T-helper 17 cell (primary cell): ENCODE data around the gene TRAPPC3. TPM values are rescaled to one million over a fixed set of nuclear protein-coding genes. Genes with fewer than 3 reads are reported as not detected.

ENCODE experiments used
- ATAC-seq: fragments of 150-1000 bp; cut with Tn5 transposase; 2 replicates; pipeline ENCODE4 v1.10.0; 2021; ENCODE audit warnings: mild to moderate bottlenecking, moderate library complexity
- DNase-seq, 3 donors: peaks; one replicate each; pipeline versions ENCODE4 v3.0.0 to v3.0.0-alpha.2; 2020 to 2021
- H3K9me3 ChIP-seq: one replicate; pipeline ENCODE4 v1.7.0; 2013; ENCODE audit warnings: low read length, mild to moderate bottlenecking; ENCODE audit not compliant: control insufficient read depth, poor library complexity, severe bottlenecking
- H3K27ac Mint-ChIP-seq: one replicate; pipeline ENCODE4 v1.8.0; 2022; ENCODE audit warnings: mild to moderate bottlenecking, moderate library complexity, mixed read lengths
- H3K27me3 Mint-ChIP-seq: one replicate; pipeline ENCODE4 v1.8.0; 2022; ENCODE audit warnings: mixed read lengths
- H3K36me3 Mint-ChIP-seq: one replicate; pipeline ENCODE4 v1.8.0; 2022; ENCODE audit warnings: low read depth, mixed read lengths
- H3K4me1 Mint-ChIP-seq: one replicate; pipeline ENCODE4 v1.8.0; 2022; ENCODE audit warnings: mild to moderate bottlenecking, mixed read lengths
- H3K4me3 Mint-ChIP-seq: one replicate; pipeline ENCODE4 v1.8.0; 2022; ENCODE audit warnings: mild to moderate bottlenecking, moderate library complexity, mixed read lengths
- total RNA-seq, 4 donors: library from RNA in 2 of 4; stranded (reverse) in 2 of 4; gene quantifications; one replicate each; pipeline ENCODE4 v1.2.3 and lab custom pipeline; 2022 to 2026

Gene TRAPPC3
- total RNA-seq, 2 donors from 2014 or later, result 35.0 to 37.8 TPM

- H3K4me1 Mint-ChIP-seq, result peaks cover 60% of the 10 kb centered on the region
Observed at GRCh38 chr1:36153476-36153875, 4.2 kb upstream of the TRAPPC3 start.

GRCh38 chr1:36151845-36152203 is 2.5 kb upstream of the TRAPPC3 start:
- no peak for ATAC-seq
- DNase-seq, result peak in 2 of 3 donors; percentile 50 to 51
- H3K27ac Mint-ChIP-seq, result peak overlapping the region; percentile 100
- H3K36me3 Mint-ChIP-seq, result peaks cover 3% of the 10 kb centered on the region
- peaks cover 58% of the 10 kb centered on the region for H3K4me1 Mint-ChIP-seq
- no peaks in the 10 kb centered on the region for H3K9me3 ChIP-seq
- H3K27me3 Mint-ChIP-seq, result no peaks in the 10 kb centered on the region
- H3K4me3 Mint-ChIP-seq, result peak overlapping the region; percentile 85

More at GRCh38 chr1:36153476-36153875, 4.2 kb upstream of the TRAPPC3 start:
- DNase-seq, result no peak
- no peaks in the 10 kb centered on the region for H3K9me3 ChIP-seq
- Mint-ChIP-seq H3K36me3 (peaks cover 3% of the 10 kb centered on the region), H3K4me3 (peak overlapping the region; percentile 50), H3K27ac (peak overlapping the region; percentile 100), H3K27me3 (no peaks in the 10 kb centered on the region)
- no peak for ATAC-seq

- Mint-ChIP-seq H3K27ac (peak overlapping the region; percentile 100), H3K4me1 (peaks cover 58% of the 10 kb centered on the region), H3K4me3 (peak overlapping the region; percentile 100), H3K36me3 (peaks cover 3% of the 10 kb centered on the region), H3K27me3 (no peaks in the 10 kb centered on the region)
- DNase-seq, result no peak
- no peak for ATAC-seq
- no peaks in the 10 kb centered on the region for H3K9me3 ChIP-seq
Observed at GRCh38 chr1:36151134-36151844, 2.0 kb upstream of the TRAPPC3 start.

- ATAC-seq, result peak; percentile 20
- no peaks in the 10 kb centered on the region for H3K9me3 ChIP-seq
- Mint-ChIP-seq H3K27me3 (no peaks in the 10 kb centered on the region), H3K4me1 (peaks cover 58% of the 10 kb centered on the region), H3K4me3 (peak overlapping the region; percentile 100), H3K36me3 (peaks cover 3% of the 10 kb centered on the region), H3K27ac (peak overlapping the region; percentile 100)
- peak; percentile 44 to 67 (median 56) for DNase-seq
Observed at GRCh38 chr1:36150296-36151133, 1.2 kb upstream of the TRAPPC3 start.

- DNase-seq (no peak), ATAC-seq (no peak)
- peaks cover 53% of the 10 kb centered on the region for H3K4me1 Mint-ChIP-seq
- H3K36me3 Mint-ChIP-seq, result peaks cover 3% of the 10 kb centered on the region
- H3K9me3 ChIP-seq, result no peaks in the 10 kb centered on the region
- H3K27me3 Mint-ChIP-seq, result no peaks in the 10 kb centered on the region
- peak overlapping the region; percentile 100 for H3K27ac Mint-ChIP-seq
- H3K4me3 Mint-ChIP-seq, result peak overlapping the region; percentile 100
Observed at GRCh38 chr1:36149973-36150295, 648 bp upstream of the TRAPPC3 start.

GRCh38 chr1:36148821-36149236 is 457 bp downstream of the TRAPPC3 start:
- Mint-ChIP-seq H3K4me3 (peak overlapping the region; percentile 100), H3K36me3 (peaks cover 3% of the 10 kb centered on the region), H3K27me3 (no peaks in the 10 kb centered on the region), H3K4me1 (peaks cover 47% of the 10 kb centered on the region), H3K27ac (peak overlapping the region; percentile 100)
- H3K9me3 ChIP-seq, result no peaks in the 10 kb centered on the region
- ATAC-seq, result no peak
- DNase-seq, result no peak

GRCh38 chr1:36144413-36144812 is 4.9 kb downstream of the TRAPPC3 start:
- DNase-seq, result no peak
- Mint-ChIP-seq H3K27me3 (no peaks in the 10 kb centered on the region), H3K27ac (peak overlapping the region; percentile 49), H3K4me1 (peaks cover 38% of the 10 kb centered on the region), H3K36me3 (peaks cover 5% of the 10 kb centered on the region), H3K4me3 (no peak overlapping the region)
- no peak for ATAC-seq
- H3K9me3 ChIP-seq, result no peaks in the 10 kb centered on the region

GRCh38 chr1:36143424-36143823 is 5.9 kb downstream of the TRAPPC3 start:
- DNase-seq, result no peak
- H3K36me3 Mint-ChIP-seq, result peaks cover 2% of the 10 kb centered on the region
- H3K4me3 Mint-ChIP-seq, result no peak overlapping the region
- peak overlapping the region; percentile 49 for H3K27ac Mint-ChIP-seq
- H3K9me3 ChIP-seq, result no peaks in the 10 kb centered on the region
- no peaks in the 10 kb centered on the region for H3K27me3 Mint-ChIP-seq
- ATAC-seq, result no peak
- peaks cover 30% of the 10 kb centered on the region for H3K4me1 Mint-ChIP-seq

GRCh38 chr1:36142121-36142520 is 7.2 kb downstream of the TRAPPC3 start:
- H3K27me3 Mint-ChIP-seq, result no peaks in the 10 kb centered on the region
- H3K27ac Mint-ChIP-seq, result no peak overlapping the region
- H3K4me3 Mint-ChIP-seq, result no peak overlapping the region
- no peak for DNase-seq
- peaks cover 4% of the 10 kb centered on the region for H3K36me3 Mint-ChIP-seq
- H3K4me1 Mint-ChIP-seq, result peaks cover 22% of the 10 kb centered on the region
- no peaks in the 10 kb centered on the region for H3K9me3 ChIP-seq
- ATAC-seq, result no peak

GRCh38 chr1:36139521-36139920 is 9.8 kb downstream of the TRAPPC3 start:
- H3K27ac Mint-ChIP-seq, result peak overlapping the region; percentile 32
- ATAC-seq (no peak), DNase-seq (no peak)
- peaks cover 17% of the 10 kb centered on the region for H3K4me1 Mint-ChIP-seq
- H3K27me3 Mint-ChIP-seq, result no peaks in the 10 kb centered on the region
- H3K4me3 Mint-ChIP-seq, result no peak overlapping the region
- no peaks in the 10 kb centered on the region for H3K9me3 ChIP-seq
- peaks cover 4% of the 10 kb centered on the region for H3K36me3 Mint-ChIP-seq

GRCh38 chr1:36137776-36138175 is 11.5 kb downstream of the TRAPPC3 start:
- Mint-ChIP-seq H3K27ac (no peak overlapping the region), H3K4me3 (no peak overlapping the region), H3K36me3 (peaks cover 4% of the 10 kb centered on the region), H3K4me1 (peaks cover 9% of the 10 kb centered on the region), H3K27me3 (no peaks in the 10 kb centered on the region)
- DNase-seq, result no peak
- H3K9me3 ChIP-seq, result no peaks in the 10 kb centered on the region
- no peak for ATAC-seq

- H3K9me3 ChIP-seq, result no peaks in the 10 kb centered on the region
- no peak for ATAC-seq
- peaks cover 4% of the 10 kb centered on the region for H3K36me3 Mint-ChIP-seq
- no peak overlapping the region for H3K4me3 Mint-ChIP-seq
- peaks cover 8% of the 10 kb centered on the region for H3K4me1 Mint-ChIP-seq
- no peak for DNase-seq
- no peaks in the 10 kb centered on the region for H3K27me3 Mint-ChIP-seq
- H3K27ac Mint-ChIP-seq, result no peak overlapping the region
Observed at GRCh38 chr1:36137226-36137625, 12.1 kb downstream of the TRAPPC3 start.

GRCh38 chr1:36136535-36136934 is 12.8 kb downstream of the TRAPPC3 start:
- H3K36me3 Mint-ChIP-seq, result peaks cover 4% of the 10 kb centered on the region
- H3K4me3 Mint-ChIP-seq, result no peak overlapping the region
- H3K9me3 ChIP-seq, result no peaks in the 10 kb centered on the region
- H3K27ac Mint-ChIP-seq, result peak overlapping the region; percentile 43
- H3K27me3 Mint-ChIP-seq, result no peaks in the 10 kb centered on the region
- H3K4me1 Mint-ChIP-seq, result peaks cover 4% of the 10 kb centered on the region
- DNase-seq (no peak), ATAC-seq (no peak)
